Measurements from ENCODE around the gene LPO.

DNA sequence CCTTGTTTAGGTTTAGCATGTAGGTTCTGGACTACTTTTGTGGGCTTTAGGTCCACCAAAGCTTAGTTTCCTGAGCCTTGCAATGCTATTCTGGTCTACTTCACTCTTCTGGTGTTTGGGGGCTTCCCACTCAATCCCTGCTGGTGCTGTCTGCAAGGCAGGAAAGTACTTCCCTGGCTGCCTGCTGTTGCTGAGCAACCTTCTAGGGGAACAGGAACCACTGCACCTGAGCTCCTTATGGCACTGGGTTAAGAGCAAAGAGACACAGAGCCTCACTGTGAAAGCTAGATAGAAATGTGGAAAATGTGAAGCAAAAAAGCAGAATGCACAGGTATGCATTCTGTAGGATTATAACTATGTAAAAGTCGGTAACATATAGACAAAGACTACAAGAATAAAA is 25.4 kb downstream of the LPO start:
- TF ChIP-seq EP300 (IDR thresholded peaks at IDR 0.05): no peak
- TF ChIP-seq, protein P1, sequence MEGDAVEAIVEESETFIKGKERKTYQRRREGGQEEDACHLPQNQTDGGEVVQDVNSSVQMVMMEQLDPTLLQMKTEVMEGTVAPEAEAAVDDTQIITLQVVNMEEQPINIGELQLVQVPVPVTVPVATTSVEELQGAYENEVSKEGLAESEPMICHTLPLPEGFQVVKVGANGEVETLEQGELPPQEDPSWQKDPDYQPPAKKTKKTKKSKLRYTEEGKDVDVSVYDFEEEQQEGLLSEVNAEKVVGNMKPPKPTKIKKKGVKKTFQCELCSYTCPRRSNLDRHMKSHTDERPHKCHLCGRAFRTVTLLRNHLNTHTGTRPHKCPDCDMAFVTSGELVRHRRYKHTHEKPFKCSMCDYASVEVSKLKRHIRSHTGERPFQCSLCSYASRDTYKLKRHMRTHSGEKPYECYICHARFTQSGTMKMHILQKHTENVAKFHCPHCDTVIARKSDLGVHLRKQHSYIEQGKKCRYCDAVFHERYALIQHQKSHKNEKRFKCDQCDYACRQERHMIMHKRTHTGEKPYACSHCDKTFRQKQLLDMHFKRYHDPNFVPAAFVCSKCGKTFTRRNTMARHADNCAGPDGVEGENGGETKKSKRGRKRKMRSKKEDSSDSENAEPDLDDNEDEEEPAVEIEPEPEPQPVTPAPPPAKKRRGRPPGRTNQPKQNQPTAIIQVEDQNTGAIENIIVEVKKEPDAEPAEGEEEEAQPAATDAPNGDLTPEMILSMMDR (IDR thresholded peaks at IDR 0.05): no peak
